Middle frontal gyrus (tissue), 1 donor: Measurements from ENCODE around the gene MED8.
"Not testable (repeated sequence)": the region's sequence is repeated elsewhere in the genome, so short reads cannot be mapped to it uniquely, and the experiment has no call there.

Experiments
- DNase-seq: peaks from one replicate; pipeline ENCODE4 v3.0.0-alpha.2; 2015; ENCODE audit warnings: low spot score; ENCODE audit errors: extremely low spot score

MED8 gene

DNA sequence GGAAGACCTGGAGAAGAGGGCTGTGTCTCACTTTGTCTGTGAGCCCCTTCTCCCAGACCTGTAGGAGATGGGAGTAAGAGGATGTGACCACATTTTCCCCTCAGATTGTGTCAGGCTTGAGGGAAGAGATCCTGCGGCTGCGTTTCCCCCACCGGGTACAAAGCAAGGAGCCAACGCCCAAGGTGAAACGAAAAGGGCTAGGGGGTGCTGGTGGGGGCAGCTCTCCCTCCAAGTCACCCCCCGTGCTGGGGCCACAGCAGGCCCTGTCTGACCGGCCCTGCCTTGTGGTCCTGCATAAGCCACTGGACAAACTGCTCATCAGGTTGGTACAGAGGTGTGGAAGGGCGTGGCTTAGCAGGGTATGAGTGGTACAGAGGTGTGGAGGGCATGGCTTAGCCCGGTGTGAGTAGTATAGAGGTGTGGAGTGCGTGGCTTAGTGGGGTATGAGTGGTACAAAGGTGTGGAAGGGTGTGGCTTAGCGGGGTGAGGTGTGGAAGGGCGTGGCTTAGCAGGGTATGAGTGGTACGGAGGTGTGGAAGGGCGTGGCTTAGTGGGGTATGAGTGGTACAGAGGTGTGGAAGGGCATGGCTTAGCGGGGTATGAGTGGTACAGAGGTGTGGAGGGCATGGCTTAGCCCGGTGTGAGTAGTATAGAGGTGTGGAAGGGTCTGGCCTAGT, 33.5 kb upstream of the MED8 start:
- DNase-seq: no peak

DNA sequence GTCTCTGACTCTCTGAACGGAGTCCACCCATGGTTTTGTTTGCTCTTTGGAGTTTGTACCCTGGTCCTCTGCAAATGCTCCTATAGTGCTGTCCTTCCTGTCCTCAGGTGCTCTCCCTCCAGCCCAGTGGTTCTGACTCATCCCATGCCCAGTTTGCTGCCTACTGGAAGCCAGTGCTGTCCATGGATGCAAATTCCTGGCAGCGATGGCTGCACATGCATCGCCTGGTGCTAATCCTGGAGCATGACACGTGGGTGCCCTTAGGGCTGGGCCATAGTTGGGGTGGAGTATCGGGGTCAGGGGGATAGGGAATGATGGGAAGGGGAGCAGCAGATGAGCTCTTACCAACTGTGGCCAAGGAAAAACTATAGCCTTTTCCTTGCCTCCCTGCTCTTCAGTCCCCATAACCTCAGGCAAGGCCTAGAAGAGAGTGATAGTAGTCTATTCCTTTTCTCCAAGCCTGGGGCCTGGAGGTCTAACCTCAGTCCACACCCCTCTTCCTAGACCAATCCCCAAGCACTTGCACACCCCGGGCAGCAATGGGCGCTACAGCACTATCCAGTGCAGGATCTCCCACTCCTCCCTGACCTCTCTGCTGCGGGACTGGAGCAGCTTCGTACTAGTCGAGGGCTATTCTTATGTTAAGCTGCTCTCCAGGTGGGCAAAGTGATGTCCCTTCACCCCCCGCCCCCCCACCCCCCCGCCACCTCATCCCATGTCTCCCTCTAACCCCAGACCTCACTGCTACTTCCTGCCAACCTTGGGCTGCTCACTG, 32.6 kb upstream of the MED8 start:
- DNase-seq: no peak

DNA sequence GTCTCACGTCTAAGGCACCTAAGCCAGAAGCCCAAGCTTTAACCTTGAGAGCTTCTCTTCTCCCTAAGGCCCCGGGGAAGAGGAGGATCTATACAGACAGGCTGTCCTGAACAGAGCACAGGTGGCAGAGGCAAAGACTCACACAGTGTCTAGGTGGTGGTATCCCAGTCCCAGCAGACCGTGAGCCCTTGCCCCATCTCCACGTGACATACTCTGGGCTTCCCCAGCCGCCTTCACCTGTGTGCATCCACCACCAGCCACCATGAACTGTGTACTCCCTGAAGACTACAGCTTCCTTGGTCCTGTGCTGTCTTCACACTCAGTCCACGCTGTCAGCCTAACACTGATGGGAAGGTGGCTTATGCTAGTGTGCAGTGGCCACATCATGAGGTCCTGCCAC, 31.8 kb upstream of the MED8 start:
- no peak for DNase-seq

DNA sequence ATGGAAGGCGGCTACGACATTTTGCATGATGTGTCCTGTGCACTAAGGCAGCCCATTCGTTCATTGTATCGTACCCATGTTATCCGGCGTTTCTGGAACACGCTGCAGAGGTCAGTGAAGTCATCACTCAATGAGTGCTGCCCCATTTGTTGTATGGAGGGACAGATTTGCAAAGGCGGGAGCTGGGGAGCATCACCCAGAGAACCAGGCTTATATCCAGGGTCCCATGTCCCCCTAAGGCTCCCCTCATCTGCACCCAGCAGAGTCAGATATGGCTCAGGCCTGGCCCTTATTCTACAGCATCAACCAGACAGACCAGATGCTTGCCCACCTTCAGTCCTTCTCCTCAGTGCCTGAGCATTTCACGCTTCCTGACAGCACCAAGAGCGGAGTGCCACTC, 31.3 kb upstream of the MED8 start:
- DNase-seq: no peak

DNA sequence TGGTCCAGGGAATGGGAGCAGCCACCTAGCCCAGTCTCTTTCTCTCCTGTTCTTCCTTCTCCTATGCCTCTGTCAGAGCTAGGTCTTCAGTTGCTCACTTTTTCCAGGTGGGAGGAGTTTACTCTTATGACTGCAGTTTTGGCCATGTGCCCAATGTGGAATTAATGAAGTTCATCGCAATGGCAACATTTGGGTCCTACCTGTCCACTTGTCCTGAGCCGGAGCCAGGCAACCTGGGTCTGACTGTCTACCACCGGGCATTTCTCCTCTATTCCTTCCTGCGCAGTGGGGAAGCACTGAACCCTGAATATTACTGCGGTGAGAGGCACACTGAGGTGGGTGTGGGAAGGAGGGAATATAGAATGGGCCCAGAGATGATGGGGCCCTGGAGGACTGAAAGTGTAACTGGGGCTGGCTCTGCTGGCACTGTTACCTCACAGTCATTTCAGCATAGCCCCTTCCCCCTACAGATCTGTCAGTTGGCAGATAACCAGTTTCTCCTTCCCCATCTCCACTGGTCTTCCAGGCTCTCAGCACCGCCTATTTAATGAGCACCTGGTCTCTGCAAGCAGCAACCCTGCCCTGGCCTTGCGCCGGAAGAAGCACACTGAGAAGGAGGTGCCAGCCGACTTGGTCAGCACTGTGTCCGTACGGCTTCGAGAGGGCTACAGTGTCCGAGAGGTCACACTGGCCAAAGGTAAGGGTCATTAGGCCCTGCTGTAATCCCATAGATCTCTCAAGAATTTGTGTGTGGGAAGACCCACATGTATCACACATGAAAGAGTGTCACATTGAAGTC, 30.2 kb upstream of the MED8 start:
- no peak for DNase-seq

DNA sequence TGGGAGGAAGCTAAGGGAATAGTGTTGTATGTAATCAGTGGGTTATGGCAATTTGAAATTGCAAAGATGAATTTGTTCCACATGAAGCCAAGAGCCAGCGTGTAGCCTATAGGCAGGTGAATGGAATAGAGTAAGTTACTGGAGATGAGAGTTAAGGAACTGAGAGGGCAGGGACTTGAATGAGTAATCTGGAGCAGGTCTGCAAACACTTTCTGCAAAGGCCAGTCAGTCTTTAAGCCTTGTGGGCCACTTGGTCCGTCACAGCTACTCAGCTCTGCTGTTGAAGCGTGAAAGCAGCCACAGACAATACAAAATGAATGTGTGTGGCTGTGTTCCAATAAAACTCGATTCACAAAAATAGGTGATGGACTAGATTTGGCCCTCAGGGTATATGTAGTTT, 29.3 kb upstream of the MED8 start:
- DNase-seq: no peak

DNA sequence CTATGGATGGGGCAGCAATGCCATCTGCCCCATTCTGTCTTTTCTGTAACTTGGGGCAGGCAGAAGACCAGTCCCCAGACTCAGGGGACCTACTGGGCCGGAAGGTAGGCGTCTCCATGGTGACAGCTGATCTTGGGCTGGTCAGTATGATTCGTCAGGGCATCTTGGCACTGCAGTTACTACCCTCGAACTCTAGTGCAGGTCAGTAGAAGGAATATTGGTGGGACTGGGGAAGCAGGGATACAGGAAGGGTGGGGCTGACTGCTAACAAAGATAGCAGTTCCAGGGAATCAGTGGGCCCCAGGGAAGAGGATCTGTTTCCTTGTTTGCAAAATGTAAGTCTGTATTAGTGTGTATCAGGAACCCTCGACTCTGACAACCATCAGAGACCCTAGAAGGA, 26.3 kb upstream of the MED8 start:
- DNase-seq: no peak

DNA sequence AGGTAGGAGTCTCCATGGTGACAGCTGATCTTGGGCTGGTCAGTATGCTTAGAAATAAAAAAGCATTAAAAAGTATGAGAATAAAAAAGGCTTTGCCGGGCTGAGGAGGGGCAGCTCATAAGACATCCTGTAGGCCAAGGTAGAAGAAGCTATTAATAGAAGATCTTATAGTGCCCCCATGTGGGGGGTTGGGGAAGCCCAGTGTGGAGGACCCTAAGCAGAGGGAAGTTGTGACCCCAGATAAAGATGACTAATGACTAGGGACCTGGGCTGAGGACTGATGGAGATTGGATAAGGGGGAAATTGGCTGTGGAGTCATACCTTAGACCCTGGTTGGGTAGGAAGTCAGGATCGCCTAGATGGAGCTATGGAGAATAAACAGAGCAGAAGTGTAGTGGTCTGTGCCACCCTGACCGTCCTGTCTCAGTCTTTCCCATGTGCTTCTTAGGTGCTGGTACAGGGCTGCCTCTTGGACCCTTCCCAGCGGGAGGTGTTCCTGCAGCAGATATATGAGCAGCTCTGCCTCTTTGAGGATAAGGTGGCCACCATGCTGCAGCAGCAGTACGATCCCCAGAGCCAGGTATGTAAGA, 25.1 kb upstream of the MED8 start:
- no peak for DNase-seq

DNA sequence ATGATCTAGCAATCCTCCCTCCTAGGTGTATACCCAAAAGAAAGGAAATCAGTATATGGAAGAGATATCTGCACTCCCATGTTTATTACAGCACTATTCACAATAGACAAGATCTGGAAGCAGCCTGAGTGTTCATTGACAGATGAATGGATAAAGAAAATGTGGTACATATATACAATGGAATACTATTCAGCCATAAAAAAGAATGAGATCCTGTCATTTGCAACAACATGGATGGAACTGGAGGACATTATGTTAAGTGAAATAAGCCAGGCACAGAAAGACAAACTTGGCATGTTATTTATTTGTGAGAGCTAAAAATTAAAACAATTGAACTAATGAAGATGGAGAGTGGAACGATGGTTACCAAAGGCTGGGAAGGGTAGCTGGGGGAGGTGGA, 23.8 kb upstream of the MED8 start:
- DNase-seq: not testable (repeated sequence)

DNA sequence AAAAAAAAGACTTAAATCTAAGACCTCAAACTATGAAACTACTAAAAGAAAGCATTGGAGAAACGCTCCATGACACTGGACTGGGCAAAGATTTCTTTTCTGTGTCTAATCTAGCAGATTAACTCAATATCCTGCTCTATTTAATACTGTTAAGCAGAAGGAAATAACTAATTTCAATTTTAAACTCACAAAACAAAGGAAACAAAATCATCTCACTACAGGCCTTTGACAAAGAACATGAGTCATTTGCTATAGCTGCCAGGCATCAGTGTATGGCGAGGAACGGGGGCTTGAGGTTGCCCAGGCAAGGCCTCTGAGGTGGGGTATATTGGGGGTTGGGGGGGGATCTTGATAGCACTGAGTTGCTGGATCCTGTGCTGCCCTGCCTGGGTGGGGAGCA, 21.0 kb upstream of the MED8 start:
- DNase-seq: no peak

DNA sequence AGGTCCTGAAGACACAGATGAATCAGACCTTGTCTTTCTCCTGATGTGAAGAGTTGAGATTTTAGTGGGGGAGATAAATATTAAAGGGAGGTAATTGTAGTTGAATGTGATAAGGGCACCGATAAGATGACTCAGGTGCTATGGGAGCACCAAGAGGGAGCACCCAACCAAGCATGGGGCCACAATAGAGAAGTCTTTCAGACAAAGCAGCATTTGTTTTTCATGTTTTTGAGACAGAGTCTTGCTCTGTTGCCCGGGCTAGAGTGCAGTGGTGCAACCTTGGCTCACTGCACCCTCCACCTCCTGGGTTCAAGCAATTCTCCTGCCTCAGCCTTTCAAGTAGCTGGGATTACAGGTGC, 16.3 kb upstream of the MED8 start:
- no peak for DNase-seq

DNA sequence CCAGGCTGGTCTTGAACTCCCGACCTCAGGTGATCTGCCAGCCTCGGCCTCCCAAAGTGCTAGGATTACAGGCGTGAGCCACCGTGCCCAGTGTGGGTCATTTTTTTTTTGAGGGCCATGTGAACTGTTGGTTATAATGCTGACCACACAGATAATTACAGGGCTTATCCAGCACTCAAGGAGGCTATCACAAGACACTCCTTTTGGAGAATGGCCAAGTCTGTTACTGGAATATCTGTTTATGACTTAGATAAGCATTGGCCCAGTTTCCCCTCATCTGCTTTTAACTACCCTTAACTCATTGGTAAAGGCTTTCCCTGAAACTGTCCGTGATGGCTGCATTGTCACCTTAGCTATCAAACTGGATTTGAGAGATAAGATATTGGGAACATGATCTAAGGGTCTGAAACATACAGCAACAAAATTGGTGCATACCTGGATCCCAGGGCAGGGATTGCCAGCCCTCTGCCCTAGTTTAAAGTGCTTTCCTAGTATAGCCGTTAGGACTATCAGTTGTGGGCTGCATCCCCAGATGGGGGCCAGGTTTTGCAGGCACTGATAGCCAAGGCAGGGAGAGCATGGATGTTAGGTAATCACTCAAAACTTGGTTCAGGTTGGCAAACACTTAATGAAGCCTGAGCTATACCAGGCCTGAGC, 15.7 kb upstream of the MED8 start:
- no peak for DNase-seq

DNA sequence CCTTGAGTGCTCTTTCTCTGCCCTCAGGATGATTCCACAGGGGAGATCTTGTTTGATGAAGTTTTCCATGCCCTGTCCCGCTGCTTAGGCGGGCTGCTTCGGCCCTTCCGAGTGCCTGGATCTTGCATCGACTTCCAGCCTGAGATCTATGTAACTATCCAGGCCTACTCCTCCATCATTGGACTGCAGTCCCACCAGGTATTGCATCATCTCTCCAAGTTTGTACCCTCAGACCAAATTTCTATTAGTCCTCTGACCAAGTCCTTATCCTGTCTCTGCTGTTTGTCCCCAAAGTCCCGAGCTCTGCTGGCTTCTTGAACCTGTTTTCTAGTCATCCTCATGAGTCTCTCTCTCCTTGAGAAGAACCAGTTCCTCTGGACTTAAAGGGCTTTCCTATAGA, 14.8 kb upstream of the MED8 start:
- no peak for DNase-seq

DNA sequence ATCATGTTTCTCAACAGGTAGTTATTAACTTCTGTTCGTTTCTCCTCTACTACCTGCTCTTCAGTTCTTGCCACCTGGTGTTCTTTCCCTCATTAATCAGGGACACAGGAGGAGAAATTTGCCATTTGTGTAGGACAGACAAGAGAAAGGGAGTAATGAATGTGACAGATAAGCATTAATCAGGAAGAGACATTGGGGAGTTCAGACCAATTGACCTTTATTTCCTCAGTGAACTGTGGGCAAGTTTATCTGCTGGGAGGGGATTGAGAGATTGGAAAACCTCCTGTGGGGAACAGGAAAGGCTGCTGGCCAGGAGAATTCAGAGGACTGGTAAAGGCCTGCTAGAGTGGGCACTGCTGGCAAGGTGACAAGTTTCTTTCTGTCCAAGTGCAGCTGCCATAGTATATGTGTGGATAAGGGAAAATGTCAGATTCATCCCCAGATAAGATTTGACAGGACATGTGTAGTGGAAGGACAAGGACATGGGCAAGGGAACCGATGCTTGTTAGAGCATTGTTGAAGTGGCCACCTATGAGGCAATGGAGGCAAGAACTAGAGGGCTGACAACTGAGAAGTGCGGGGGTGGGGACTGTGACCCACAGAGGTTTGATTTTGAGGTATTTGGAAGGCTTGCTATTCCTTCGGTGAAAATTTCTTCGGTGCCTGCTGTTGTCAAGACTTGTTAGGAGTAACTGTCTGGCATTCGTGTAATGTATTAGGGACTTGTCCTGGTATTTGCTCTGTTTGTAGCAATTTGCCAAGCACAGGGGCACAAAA, 12.7 kb upstream of the MED8 start:
- DNase-seq: no peak

DNA sequence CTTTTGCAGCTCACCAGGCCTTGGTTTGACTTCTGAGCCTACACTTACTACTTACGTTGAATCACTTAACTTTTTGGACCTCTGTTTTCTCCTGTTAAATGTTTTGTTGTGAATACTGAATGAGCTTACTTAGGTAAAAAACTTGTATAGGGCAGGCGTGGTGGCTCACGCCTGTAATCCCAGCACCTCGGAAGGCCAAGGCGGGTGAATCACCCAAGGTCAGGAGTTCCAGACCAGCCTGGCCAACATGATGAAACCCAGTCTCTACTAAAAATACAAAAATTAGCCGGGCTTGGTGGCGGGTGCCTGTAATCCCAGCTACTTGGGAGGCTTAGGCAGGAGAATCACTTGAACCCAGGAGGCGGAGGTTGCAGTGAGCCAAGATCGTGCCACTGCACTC, 10.8 kb upstream of the MED8 start:
- not testable (repeated sequence) for DNase-seq

DNA sequence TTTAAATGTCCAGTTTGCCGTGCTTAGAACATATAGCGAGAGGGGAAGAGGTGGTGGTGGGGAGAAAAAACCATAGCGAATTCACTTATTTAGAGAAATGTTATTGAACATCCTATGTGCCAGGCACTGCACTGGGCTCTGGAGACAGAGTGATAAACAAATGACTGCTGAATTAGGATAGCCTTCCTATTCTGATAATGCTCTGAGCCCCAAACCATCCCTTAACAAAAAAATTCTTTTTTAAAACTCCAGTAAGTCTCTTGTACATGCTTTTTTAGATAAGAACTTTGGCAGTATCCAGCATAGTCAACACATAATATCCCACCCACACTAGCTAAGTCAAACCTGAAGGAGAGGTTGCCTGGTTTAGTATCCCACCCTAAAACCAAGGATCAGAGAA, 8.6 kb upstream of the MED8 start:
- no peak for DNase-seq

DNA sequence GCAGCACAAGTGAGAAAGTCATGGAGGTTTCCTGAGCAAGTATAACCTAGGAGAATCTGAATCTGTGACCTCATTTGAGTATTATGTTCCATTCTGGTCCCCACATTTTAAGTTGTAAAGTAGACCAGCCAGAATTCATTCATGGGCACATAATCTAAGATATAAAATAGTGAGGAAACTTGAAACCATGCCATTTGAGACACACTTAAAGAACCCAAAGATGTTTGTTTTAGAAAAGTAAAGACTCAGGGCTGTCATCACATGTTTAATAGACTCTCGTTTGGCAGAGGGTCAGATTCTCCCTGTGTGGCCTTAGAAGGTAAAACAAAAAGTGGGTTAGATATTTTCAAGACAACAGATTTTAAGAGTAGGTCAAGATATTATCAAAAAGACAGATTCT, 6.5 kb upstream of the MED8 start:
- no peak for DNase-seq

DNA sequence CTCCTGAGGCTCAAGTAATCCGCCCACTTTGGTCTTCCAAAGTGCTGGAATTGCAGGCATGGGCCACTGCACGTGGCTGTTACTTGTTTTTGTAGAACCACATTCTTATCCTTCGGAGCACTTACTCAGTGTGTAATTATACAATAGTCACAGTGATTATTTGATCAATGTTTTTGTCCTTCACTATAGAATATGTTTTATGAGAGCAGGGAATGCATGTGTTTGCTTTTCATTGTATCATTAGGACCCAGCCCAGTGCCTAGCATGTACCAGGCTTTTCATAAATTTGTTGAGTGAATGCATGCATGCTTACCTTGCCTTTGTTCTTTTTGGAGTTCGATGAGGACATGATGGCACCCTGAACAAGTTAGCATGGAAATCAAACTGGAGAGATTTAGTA, 5.9 kb upstream of the MED8 start:
- no peak for DNase-seq

DNA sequence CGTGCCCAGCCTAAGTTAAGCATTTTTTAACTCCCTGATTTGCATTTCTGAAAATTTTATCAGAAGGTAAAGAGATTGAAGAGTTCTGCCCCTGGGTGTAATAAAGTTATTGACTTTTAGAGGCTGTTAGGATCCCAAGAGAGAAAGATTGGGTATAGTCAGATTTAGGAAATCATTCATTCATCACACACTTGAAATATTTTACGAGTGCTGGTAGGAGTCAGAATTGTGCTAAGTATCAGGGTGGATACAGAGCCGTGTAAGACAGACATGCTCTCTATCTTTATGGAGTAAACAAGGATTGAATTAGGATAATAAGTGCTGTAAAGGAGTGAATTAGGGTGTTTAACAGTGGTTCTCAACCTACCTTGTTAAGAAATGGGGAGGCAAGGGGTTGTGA, 3.1 kb upstream of the MED8 start:
- DNase-seq: no peak

DNA sequence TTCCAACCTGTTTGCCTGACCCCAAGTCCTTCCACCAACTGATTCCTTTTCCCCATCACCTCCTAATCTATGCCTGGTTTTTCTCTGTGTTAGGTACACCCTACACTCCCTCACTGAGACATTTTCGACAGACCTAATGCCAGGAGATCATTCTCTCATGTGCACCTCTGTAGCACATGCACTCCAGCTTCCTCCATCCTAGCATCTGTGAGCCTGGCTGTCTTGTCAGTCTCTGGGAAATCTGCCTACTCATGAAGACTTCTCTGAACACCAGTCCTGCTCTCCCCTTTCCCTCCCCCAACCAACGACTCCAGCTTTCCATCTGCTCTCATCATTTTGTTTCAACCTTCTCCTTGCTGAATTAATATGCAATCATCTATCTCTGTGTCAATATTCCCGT, 987 bp downstream of the MED8 start:
- no peak for DNase-seq
